ENCODE results near the gene PEX11B. TPM values are rescaled to one million over a fixed set of nuclear protein-coding genes. Genes with fewer than 3 reads are reported as not detected.

The PEX11B gene
- total RNA-seq, 1 donor from 2014 or later = 32.2 TPM

DNA sequence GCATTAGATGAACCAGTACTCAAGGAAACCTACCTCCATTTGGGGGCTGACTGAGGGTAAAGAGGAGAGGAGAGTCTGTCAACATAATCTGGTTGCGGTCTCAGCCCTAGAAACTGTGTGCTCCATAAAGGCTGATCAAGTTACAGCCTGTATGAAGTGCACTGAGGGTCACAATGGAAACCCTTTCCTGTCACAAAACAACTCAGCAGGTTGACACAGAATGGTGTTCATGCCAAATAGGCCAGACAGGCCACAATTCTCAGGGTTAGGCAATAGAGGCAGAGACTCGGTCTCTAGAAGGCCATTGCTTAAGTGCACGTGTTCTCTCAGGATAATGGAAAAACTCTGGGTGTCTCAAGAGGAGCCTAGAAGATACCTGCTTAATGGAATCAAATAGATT lies 28.8 kb downstream of the PEX11B start:
- H3K9me3 Mint-ChIP-seq = no peaks in the 10 kb centered on the region
- H3K36me3 Mint-ChIP-seq = no peaks in the 10 kb centered on the region
- H3K27me3 Mint-ChIP-seq = peaks cover 20% of the 10 kb centered on the region
- TF ChIP-seq, protein P1, sequence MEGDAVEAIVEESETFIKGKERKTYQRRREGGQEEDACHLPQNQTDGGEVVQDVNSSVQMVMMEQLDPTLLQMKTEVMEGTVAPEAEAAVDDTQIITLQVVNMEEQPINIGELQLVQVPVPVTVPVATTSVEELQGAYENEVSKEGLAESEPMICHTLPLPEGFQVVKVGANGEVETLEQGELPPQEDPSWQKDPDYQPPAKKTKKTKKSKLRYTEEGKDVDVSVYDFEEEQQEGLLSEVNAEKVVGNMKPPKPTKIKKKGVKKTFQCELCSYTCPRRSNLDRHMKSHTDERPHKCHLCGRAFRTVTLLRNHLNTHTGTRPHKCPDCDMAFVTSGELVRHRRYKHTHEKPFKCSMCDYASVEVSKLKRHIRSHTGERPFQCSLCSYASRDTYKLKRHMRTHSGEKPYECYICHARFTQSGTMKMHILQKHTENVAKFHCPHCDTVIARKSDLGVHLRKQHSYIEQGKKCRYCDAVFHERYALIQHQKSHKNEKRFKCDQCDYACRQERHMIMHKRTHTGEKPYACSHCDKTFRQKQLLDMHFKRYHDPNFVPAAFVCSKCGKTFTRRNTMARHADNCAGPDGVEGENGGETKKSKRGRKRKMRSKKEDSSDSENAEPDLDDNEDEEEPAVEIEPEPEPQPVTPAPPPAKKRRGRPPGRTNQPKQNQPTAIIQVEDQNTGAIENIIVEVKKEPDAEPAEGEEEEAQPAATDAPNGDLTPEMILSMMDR (conservative IDR thresholded peaks at IDR 0.05) = no peak
- H3K4me3 Mint-ChIP-seq = no peak overlapping the region
- no peak overlapping the region for H3K27ac Mint-ChIP-seq
- DNase-seq (ENCODE audit: extremely low spot score, unreplicated experiment) = no peak
- peaks cover 19% of the 10 kb centered on the region for H3K4me1 Mint-ChIP-seq (ENCODE audit: unreplicated experiment)

GRCh38 chr1:145887631-145888030 lies 30.9 kb downstream of the PEX11B start:
- H3K27ac Mint-ChIP-seq = no peak overlapping the region
- no peak for DNase-seq (ENCODE audit: extremely low spot score, unreplicated experiment)
- H3K4me1 Mint-ChIP-seq (ENCODE audit: unreplicated experiment) = peaks cover 19% of the 10 kb centered on the region
- H3K27me3 Mint-ChIP-seq = peaks cover 38% of the 10 kb centered on the region
- H3K9me3 Mint-ChIP-seq = no peaks in the 10 kb centered on the region
- TF ChIP-seq, protein P1 (conservative IDR thresholded peaks at IDR 0.05) = no peak
- no peaks in the 10 kb centered on the region for H3K36me3 Mint-ChIP-seq
- H3K4me3 Mint-ChIP-seq = peak overlapping the region; percentile 40

DNA sequence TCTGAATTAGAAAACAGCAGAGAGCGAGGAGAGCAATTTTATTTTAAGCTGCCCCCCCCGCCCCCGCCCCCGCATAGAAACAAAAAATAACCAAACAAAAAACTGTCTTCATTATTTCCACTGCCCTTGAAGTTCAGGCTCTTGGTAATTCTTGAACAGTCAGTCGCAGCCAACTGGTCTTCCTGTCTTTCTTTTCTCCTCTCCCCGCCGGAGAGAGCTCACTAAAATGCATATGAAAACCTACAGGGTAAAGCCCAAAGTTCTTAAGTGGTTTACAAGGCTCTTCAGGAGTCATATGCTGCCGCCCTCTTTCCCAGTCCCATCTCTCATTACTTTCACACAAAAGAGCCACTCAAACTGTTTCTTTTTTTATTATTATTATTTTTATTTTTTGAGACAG lies 31.7 kb downstream of the PEX11B start:
- Mint-ChIP-seq H3K27me3 (peaks cover 38% of the 10 kb centered on the region), H3K4me1 (ENCODE audit: unreplicated experiment) (peaks cover 13% of the 10 kb centered on the region), H3K27ac (no peak overlapping the region), H3K4me3 (peak overlapping the region; percentile 83), H3K9me3 (no peaks in the 10 kb centered on the region), H3K36me3 (no peaks in the 10 kb centered on the region)
- TF ChIP-seq, protein P1 (conservative IDR thresholded peaks at IDR 0.05) = no peak
- no peak for DNase-seq (ENCODE audit: extremely low spot score, unreplicated experiment)

DNA sequence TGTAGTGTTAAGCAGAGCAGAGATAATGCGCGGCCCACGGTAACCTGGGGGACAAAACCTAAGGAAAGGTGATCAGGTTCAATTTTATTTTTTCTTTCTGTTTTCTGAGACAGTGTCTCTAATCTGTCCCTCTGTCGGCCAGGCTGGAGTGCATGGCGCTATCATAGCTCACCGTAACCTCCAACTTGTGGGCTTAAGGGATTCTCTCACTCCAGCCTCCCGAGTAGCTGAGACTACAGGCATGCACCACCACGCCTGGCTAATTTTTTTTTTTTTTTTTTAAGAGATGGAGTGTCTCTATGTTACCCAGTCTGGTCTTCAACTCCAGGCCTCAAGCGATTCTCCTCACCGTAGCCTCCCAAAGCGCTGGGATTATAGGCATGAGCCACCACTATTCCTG lies 32.1 kb downstream of the PEX11B start:
- Mint-ChIP-seq H3K4me3 (peak overlapping the region; percentile 86), H3K4me1 (ENCODE audit: unreplicated experiment) (peaks cover 11% of the 10 kb centered on the region), H3K9me3 (no peaks in the 10 kb centered on the region), H3K27ac (no peak overlapping the region), H3K27me3 (peaks cover 38% of the 10 kb centered on the region), H3K36me3 (no peaks in the 10 kb centered on the region)
- TF ChIP-seq, protein P1 (conservative IDR thresholded peaks at IDR 0.05) = no peak
- no peak for DNase-seq (ENCODE audit: extremely low spot score, unreplicated experiment)

DNA sequence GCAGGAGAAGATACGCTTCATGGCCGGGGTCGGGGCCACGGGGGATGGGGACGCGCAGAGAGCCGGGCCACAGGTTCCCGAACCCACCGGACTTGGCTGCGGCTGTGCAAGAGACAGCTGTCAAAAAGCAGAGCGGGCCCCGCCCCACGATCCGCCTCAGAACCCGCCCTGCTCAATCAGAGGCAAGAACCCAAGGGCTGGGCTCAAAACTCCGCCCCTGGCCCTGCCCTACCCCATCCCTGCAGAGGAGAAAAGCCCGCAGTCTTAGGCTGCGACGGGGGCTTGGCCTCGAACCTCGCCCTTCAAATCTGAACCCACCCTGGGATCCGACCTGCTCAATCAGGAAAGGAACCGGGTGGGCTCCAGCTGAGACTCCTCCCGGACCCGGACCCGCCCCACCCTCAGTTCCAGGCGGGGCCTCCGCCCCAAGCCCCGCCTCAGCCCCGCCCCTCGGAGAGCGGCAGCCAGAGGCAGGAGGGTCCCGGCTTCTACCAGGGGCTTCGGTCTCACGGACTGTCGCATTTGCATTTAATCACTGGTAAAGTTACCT lies 32.7 kb downstream of the PEX11B start, which contains the start of gene ANKRD35:
Gene ANKRD35, minus strand, starts transcription at position 129 of the 550 bp plus-strand sequence. Its CDS starts 108 bp downstream, at position 21.
- Mint-ChIP-seq H3K4me1 (ENCODE audit: unreplicated experiment) (peaks cover 5% of the 10 kb centered on the region), H3K9me3 (no peaks in the 10 kb centered on the region), H3K27me3 (peaks cover 38% of the 10 kb centered on the region), H3K36me3 (no peaks in the 10 kb centered on the region), H3K4me3 (peak within 1 kb of the TSS; percentile 86), H3K27ac (no peak within 1 kb of the TSS)
- TF ChIP-seq, protein P1 (conservative IDR thresholded peaks at IDR 0.05) = no peak
- DNase-seq (ENCODE audit: extremely low spot score, unreplicated experiment) = peak; percentile 80
